ENCODE data around the gene FBL. TPM values are rescaled to one million over a fixed set of nuclear protein-coding genes. Genes with fewer than 3 reads are reported as not detected.
"Not testable (repeated sequence)": the region's sequence is repeated elsewhere in the genome, so short reads cannot be mapped to it uniquely, and the experiment has no call there.

The FBL gene
- total and polyA plus RNA-seq, 2 of the 13 experiments (the other 11 are each of a cell fraction or from before 2014, with no cell fraction given): 153 to 468 TPM

DNA sequence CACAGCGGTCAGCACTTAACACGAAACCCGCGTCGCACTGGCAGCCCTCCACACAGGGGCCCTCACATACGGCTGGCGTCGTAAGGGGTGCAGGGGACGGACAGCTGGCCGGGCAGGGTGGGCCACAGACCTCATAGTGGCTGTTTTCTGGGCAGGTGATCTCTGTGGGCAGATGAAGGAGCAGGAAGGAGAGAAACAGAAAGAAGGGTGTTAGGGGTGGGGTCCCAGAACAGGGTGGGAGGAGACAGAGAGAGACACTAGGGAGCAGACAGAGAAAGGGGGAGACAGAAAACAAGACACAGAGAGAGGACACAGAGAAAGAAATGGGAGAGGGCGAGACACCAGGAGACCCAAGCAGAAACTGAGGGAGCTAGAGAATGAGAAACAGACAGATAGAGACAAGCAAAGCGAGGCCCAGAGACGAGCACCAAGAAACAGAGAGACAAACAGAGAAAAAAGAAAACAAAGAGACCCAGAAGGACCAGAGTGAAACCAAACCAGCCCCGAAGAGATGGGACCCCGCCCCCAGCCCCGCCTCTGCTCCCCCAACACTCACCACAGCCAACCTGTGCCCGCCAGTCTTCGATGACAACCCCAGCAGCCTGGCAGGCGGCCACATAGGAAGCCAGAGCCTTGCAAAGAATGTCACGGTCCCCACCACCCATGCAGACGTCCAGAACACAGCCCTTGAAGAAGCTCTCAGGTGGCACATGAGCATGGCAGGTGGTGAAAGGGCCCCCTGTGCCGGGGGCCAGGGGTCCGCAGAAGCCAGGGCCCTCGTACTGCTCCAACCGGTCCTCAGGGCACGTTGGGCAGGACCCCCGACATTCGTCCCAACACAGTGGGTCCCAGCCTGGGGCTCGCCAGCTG, 47.4 kb upstream of the FBL start:
- in situ Hi-C loops (cut with HindIII; ENCODE audit: extremely low pct_ligation_motif_present, low pct_unique_long_range_greater_than_20kb): loop anchor here (5.0 kb wide), 1 partner anchor 79 kb away; the partner anchor contains the start of gene PSMC4
- ATAC-seq; H2AFZ ChIP-seq (ENCODE audit: low read length); H3K27ac ChIP-seq (ENCODE audit: extremely low read length, insufficient read depth, low read length); H4K20me1 ChIP-seq (ENCODE audit: insufficient read depth, low read length); H3K4me2 ChIP-seq (ENCODE audit: low read depth, low read length); H3K36me3 ChIP-seq (replicated peaks in 1 of 2; ENCODE audit: control insufficient read depth in 1 of 2, insufficient read depth in 2 of 2, low read length in 2 of 2); H3K9me3 ChIP-seq (ENCODE audit: low read length); H3K79me2 ChIP-seq (ENCODE audit: insufficient read depth, low read length); BruUV-seq (replicated peaks); POLR2A ChIA-PET; FAIRE-seq; H3K9ac ChIP-seq (ENCODE audit: insufficient read depth, low read depth, low read length); H3K4me3 ChIP-seq (replicated peaks in 1 of 3; ENCODE audit: insufficient read depth in 1 of 3, low read depth in 2 of 3, low read length in 3 of 3); intact Hi-C loops (cut with micrococcal nuclease; ENCODE audit: unreplicated experiment); H3K27me3 ChIP-seq (ENCODE audit: control insufficient read depth in 1 of 2, insufficient read depth in 2 of 2, low read length in 2 of 2); CTCF ChIA-PET (ENCODE audit: low intra/inter-chr PET ratio, low total read pairs); DNase-seq (ENCODE audit: low spot score): not testable (repeated sequence)
- WGBS (ENCODE audit: low lambda C conversion rate): 94% methylated on average over 16 of the region's 29 CpGs
- peaks cover 24% of the 10 kb centered on the region for H3K4me1 ChIP-seq (ENCODE audit: insufficient read depth, low read length)

GRCh38 chr19:39892506-39892902, 46.3 kb upstream of the FBL start:
- BruUV-seq (replicated peaks); H3K36me3 ChIP-seq (replicated peaks in 1 of 2; ENCODE audit: control insufficient read depth in 1 of 2, insufficient read depth in 2 of 2, low read length in 2 of 2); H3K4me3 ChIP-seq (replicated peaks in 1 of 3; ENCODE audit: insufficient read depth in 1 of 3, low read depth in 2 of 3, low read length in 3 of 3); ATAC-seq; H3K79me2 ChIP-seq (ENCODE audit: insufficient read depth, low read length); POLR2A ChIA-PET; H3K9me3 ChIP-seq (ENCODE audit: low read length); FAIRE-seq; H2AFZ ChIP-seq (ENCODE audit: low read length); H3K4me2 ChIP-seq (ENCODE audit: low read depth, low read length); H3K9ac ChIP-seq (ENCODE audit: insufficient read depth, low read depth, low read length); intact Hi-C loops (cut with micrococcal nuclease; ENCODE audit: unreplicated experiment); CTCF ChIA-PET (ENCODE audit: low intra/inter-chr PET ratio, low total read pairs); H3K27ac ChIP-seq (ENCODE audit: extremely low read length, insufficient read depth, low read length); H3K27me3 ChIP-seq (ENCODE audit: control insufficient read depth in 1 of 2, insufficient read depth in 2 of 2, low read length in 2 of 2); DNase-seq (ENCODE audit: low spot score); H4K20me1 ChIP-seq (ENCODE audit: insufficient read depth, low read length): not testable (repeated sequence)
- peaks cover 18% of the 10 kb centered on the region for H3K4me1 ChIP-seq (ENCODE audit: insufficient read depth, low read length)
- 77% methylated on average over 5 of the region's 5 CpGs for WGBS (ENCODE audit: low lambda C conversion rate)
- in situ Hi-C loops (cut with HindIII; ENCODE audit: extremely low pct_ligation_motif_present, low pct_unique_long_range_greater_than_20kb): loop anchor here (5.0 kb wide), 1 partner anchor 80 kb away; the partner anchor contains the start of gene PSMC4
